HCT116 (cell line): ENCODE data around the gene FHIT. TPM values are rescaled to one million over a fixed set of nuclear protein-coding genes. Genes with fewer than 3 reads are reported as not detected.

Experiments
- ATAC-seq: fragments of 200-7000 bp; cut with Tn5 transposase; 2 replicates; pipeline ENCODE4 v1.9.1; 2020; ENCODE audit warnings: mild to moderate bottlenecking, moderate library complexity
- BruUV-seq: library from RNA; stranded (reverse); fragments of 400-500 nt; replicated peaks from 2 replicates; lab custom pipeline; 2021; lab: Mats Ljungman, UMichigan
- CTCF ChIA-PET: fragments of 300-600 bp; sonication (Branson Sonifier 250); formaldehyde crosslinking; loops from one replicate; lab custom pipeline; 2021; ENCODE audit warnings: antibody characterized with exemption; lab: Charles Lee
- POLR2A ChIA-PET: fragments of 300-600, 350-600 bp; sonication (Branson Sonifier 250); formaldehyde crosslinking; loops from one replicate; lab custom pipeline; 2021; ENCODE audit warnings: antibody characterized with exemption; lab: Charles Lee
- RAD21 ChIA-PET, 2 experiments: fragments of 300-600 bp; sonication (Branson Sonifier 250); formaldehyde crosslinking; loops; one replicate each; lab custom pipeline; 2023; ENCODE audit warnings: low total read pairs in 2 of 2; ENCODE audit not compliant: uncharacterized antibody in 2 of 2, unreplicated experiment in 2 of 2, low non-redundant PET in 1 of 2; lab: Charles Lee
- DNase-seq: peaks from one replicate; pipeline ENCODE4 v3.0.0-alpha.2; 2010; ENCODE audit warnings: low read depth, low spot score
- H2AFZ ChIP-seq: fragments of 200-600 bp; shearing (Covaris generic), sonication (generic); 2 replicates; pipeline ENCODE4 v1.6.1; 2017; ENCODE audit warnings: low read depth, mixed run types, mixed read lengths, antibody characterized with exemption, low read length; ENCODE audit not compliant: poor library complexity, severe bottlenecking
- H3K27ac ChIP-seq: 2 replicates; pipeline ENCODE4 v1.5.1; 2012; ENCODE audit warnings: low read depth, low read length
- H3K27me3 ChIP-seq: fragments of 200-600 bp; sonication (generic); 2 replicates; pipeline ENCODE4 v1.6.1; 2016; ENCODE audit warnings: mixed run types, low read length, mixed read lengths; ENCODE audit not compliant: insufficient read depth
- H3K36me3 ChIP-seq, 2 experiments: fragments of 200-500 bp in 1 of 2; fragments of 200-600 bp in 1 of 2; sonication (Bioruptor generic) in 1 of 2; sonication (generic) in 1 of 2; 2 replicates each; pipeline versions ENCODE4 v1.5.1 to v1.6.1; 2014 to 2016; ENCODE audit warnings: low read length in 2 of 2, inconsistent platforms in 1 of 2, mixed read lengths in 1 of 2, mixed run types in 1 of 2; ENCODE audit not compliant: insufficient read depth in 2 of 2, control insufficient read depth in 1 of 2
- H3K4me1 ChIP-seq, 2 experiments: fragments of 200-600 bp in 1 of 2; sonication (generic) in 1 of 2; 2 replicates each; pipeline versions ENCODE4 v1.5.1 to v1.6.1; 2012 to 2017; ENCODE audit warnings: low read length in 2 of 2, inconsistent platforms in 1 of 2, mild to moderate bottlenecking in 1 of 2, mixed read lengths in 1 of 2, mixed run types in 1 of 2, moderate library complexity in 1 of 2; ENCODE audit not compliant: insufficient read depth in 2 of 2, control insufficient read depth in 1 of 2
- H3K4me2 ChIP-seq: fragments of 200-600 bp; sonication (generic); 2 replicates; pipeline ENCODE4 v1.6.1; 2017; ENCODE audit warnings: mixed run types, low read length, mixed read lengths
- H3K4me3 ChIP-seq, 2 experiments: fragments of 200-600 bp in 1 of 2; sonication (generic) in 1 of 2; replicated peaks in 1 of 2; 2 replicates each; pipeline ENCODE4 v1.5.1; 2011 to 2016; ENCODE audit warnings: low read length in 2 of 2, control low read depth in 1 of 2, low read depth in 1 of 2, mild to moderate bottlenecking in 1 of 2, mixed read lengths in 1 of 2, mixed run types in 1 of 2
- H3K79me2 ChIP-seq: fragments of 200-600 bp; sonication (generic); 2 replicates; pipeline ENCODE4 v1.6.1; 2017; ENCODE audit warnings: mild to moderate bottlenecking, mixed run types, low read length, moderate library complexity, mixed read lengths; ENCODE audit not compliant: insufficient read depth
- H3K9ac ChIP-seq: fragments of 200-600 bp; sonication (generic); 2 replicates; pipeline ENCODE4 v1.6.1; 2016; ENCODE audit warnings: low read length, mixed read lengths
- H3K9me2 ChIP-seq: fragments of 200-600 bp; sonication (generic), shearing (Covaris generic); 2 replicates; pipeline ENCODE4 v1.6.1; 2017; ENCODE audit warnings: mixed run types, mild to moderate bottlenecking, moderate library complexity; ENCODE audit not compliant: insufficient read depth
- H3K9me3 ChIP-seq, 2 experiments: fragments of 200-500 bp in 1 of 2; fragments of 200-600 bp in 1 of 2; sonication (Bioruptor generic) in 1 of 2; sonication (generic) in 1 of 2; 2 replicates each; pipeline ENCODE4 v1.6.1; 2014 to 2017; ENCODE audit warnings: low read length in 2 of 2, mixed read lengths in 2 of 2, inconsistent platforms in 1 of 2, low read depth in 1 of 2, mild to moderate bottlenecking in 1 of 2, mixed run types in 1 of 2, moderate library complexity in 1 of 2; ENCODE audit not compliant: control insufficient read depth in 1 of 2, insufficient read depth in 1 of 2
- H4K20me1 ChIP-seq: fragments of 200-600 bp; sonication (generic), shearing (Covaris generic); 2 replicates; pipeline ENCODE4 v1.6.1; 2017; ENCODE audit warnings: mixed run types, mild to moderate bottlenecking, moderate library complexity; ENCODE audit not compliant: insufficient read depth
- EZH2phosphoT487 ChIP-seq: fragments of 200-600 bp; IDR thresholded peaks from 2 replicates; pipeline ENCODE4 v1.6.1; 2018; ENCODE audit warnings: antibody characterized with exemption, borderline replicate concordance
- SIN3A ChIP-seq: IDR thresholded peaks from 2 replicates; pipeline ENCODE4 v1.6.1; 2012; ENCODE audit warnings: low read depth
- SRF ChIP-seq: IDR thresholded peaks from 2 replicates; pipeline ENCODE4 v1.6.1; 2012; ENCODE audit warnings: low read depth
- TCF7L2 ChIP-seq: IDR thresholded peaks from 2 replicates; pipeline ENCODE4 v1.7.0; 2011; ENCODE audit warnings: borderline replicate concordance, inconsistent platforms; ENCODE audit not compliant: insufficient read depth, insufficient read length; ENCODE audit errors: extremely low read depth
- intact Hi-C: fragments of 100-400 bp; cut with micrococcal nuclease; formaldehyde crosslinking; loops from 2 replicates; pipeline ENCODE4 v1.10.0; 2022
- total RNA-seq: library from RNA; stranded (reverse); gene quantifications from one replicate; pipeline ENCODE4 v1.2.1, GENCODE V29; 2021; ENCODE audit not compliant: unreplicated experiment
- TF ChIP-seq, protein P1 (sequence below), 3 experiments: fragments of 200-600 bp in 1 of 3; sonication (generic) in 1 of 3; IDR thresholded peaks in 2 of 3; conservative IDR thresholded peaks in 1 of 3; 2 replicates each; pipeline ENCODE4 v1.5.1; 2012 to 2017; ENCODE audit warnings: low read depth in 2 of 3, low read length in 2 of 3, antibody characterized with exemption in 1 of 3, borderline replicate concordance in 1 of 3, control low read depth in 1 of 3, mild to moderate bottlenecking in 1 of 3, mixed read lengths in 1 of 3, mixed run types in 1 of 3, moderate library complexity in 1 of 3; ENCODE audit not compliant: insufficient read depth in 1 of 3
- TF ChIP-seq, protein P2 (sequence below): IDR thresholded peaks from 2 replicates; pipeline ENCODE4 v1.6.1; 2012; ENCODE audit warnings: low read depth

The FHIT gene
- total RNA-seq, 1 experiment from 2014 or later: 20.1 TPM

DNA sequence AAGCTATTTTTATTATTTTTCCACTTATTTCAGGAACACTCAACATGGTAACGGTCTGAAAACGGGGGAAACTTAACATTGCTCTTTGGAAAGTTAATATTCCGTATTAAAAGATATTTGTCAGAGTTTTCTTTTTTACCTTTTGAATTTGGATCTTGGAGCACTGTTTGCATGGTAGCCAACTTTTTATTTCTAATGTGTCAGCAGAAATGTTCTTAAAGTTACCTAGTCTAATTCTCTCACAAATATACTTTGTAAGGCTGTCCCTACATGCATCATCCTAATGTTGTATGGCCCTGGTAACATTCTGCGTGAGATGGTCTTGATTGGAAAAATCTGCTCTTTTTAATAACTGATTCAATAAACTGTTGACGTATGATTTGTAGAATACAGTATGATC, 719.5 kb downstream of the FHIT start:
- Histone ChIP-seq H3K27me3 (no peaks in the 10 kb centered on the region), H2AFZ (no peak overlapping the region), H3K4me2 (no peak overlapping the region), H3K9ac (no peak overlapping the region), H3K9me2 (no peaks in the 10 kb centered on the region), H3K9me3 (no peaks in the 10 kb centered on the region), H3K4me3 (no peak overlapping the region), H3K27ac (no peak overlapping the region), H4K20me1 (no peaks in the 10 kb centered on the region), H3K36me3 (no peaks in the 10 kb centered on the region), H3K79me2 (no peaks in the 10 kb centered on the region), H3K4me1 (no peaks in the 10 kb centered on the region)
- DNase-seq (no peak), ATAC-seq (no peak)
- ChIA-PET POLR2A (no interaction called here), CTCF (no interaction called here), RAD21 (no interaction called here)
- no peak for TF ChIP-seq SRF
- TF ChIP-seq TCF7L2: no peak
- TF ChIP-seq, protein P1, sequence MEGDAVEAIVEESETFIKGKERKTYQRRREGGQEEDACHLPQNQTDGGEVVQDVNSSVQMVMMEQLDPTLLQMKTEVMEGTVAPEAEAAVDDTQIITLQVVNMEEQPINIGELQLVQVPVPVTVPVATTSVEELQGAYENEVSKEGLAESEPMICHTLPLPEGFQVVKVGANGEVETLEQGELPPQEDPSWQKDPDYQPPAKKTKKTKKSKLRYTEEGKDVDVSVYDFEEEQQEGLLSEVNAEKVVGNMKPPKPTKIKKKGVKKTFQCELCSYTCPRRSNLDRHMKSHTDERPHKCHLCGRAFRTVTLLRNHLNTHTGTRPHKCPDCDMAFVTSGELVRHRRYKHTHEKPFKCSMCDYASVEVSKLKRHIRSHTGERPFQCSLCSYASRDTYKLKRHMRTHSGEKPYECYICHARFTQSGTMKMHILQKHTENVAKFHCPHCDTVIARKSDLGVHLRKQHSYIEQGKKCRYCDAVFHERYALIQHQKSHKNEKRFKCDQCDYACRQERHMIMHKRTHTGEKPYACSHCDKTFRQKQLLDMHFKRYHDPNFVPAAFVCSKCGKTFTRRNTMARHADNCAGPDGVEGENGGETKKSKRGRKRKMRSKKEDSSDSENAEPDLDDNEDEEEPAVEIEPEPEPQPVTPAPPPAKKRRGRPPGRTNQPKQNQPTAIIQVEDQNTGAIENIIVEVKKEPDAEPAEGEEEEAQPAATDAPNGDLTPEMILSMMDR (IDR thresholded peaks at IDR 0.05 in 2 of 3, conservative IDR thresholded peaks at IDR 0.05 in 1 of 3; ENCODE audit: borderline replicate concordance in 1 of 3, insufficient read depth in 1 of 3, low read depth in 2 of 3, low read length in 2 of 3): no peak
- TF ChIP-seq SIN3A: no peak
- intact Hi-C loops: no loop called here
- no TSS peak for BruUV-seq

- no peaks in the 10 kb centered on the region for H3K9me2 ChIP-seq
- H3K4me2 ChIP-seq: no peak overlapping the region
- no peaks in the 10 kb centered on the region for H3K27me3 ChIP-seq
- BruUV-seq: no TSS peak
- H2AFZ ChIP-seq: no peak overlapping the region
- no peak for TF ChIP-seq EZH2phosphoT487
- TF ChIP-seq, protein P2, sequence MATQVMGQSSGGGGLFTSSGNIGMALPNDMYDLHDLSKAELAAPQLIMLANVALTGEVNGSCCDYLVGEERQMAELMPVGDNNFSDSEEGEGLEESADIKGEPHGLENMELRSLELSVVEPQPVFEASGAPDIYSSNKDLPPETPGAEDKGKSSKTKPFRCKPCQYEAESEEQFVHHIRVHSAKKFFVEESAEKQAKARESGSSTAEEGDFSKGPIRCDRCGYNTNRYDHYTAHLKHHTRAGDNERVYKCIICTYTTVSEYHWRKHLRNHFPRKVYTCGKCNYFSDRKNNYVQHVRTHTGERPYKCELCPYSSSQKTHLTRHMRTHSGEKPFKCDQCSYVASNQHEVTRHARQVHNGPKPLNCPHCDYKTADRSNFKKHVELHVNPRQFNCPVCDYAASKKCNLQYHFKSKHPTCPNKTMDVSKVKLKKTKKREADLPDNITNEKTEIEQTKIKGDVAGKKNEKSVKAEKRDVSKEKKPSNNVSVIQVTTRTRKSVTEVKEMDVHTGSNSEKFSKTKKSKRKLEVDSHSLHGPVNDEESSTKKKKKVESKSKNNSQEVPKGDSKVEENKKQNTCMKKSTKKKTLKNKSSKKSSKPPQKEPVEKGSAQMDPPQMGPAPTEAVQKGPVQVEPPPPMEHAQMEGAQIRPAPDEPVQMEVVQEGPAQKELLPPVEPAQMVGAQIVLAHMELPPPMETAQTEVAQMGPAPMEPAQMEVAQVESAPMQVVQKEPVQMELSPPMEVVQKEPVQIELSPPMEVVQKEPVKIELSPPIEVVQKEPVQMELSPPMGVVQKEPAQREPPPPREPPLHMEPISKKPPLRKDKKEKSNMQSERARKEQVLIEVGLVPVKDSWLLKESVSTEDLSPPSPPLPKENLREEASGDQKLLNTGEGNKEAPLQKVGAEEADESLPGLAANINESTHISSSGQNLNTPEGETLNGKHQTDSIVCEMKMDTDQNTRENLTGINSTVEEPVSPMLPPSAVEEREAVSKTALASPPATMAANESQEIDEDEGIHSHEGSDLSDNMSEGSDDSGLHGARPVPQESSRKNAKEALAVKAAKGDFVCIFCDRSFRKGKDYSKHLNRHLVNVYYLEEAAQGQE: no peak
- DNase-seq (no peak), ATAC-seq (no peak)
- no peak overlapping the region for H3K27ac ChIP-seq
- ChIA-PET RAD21 (no interaction called here), CTCF (no interaction called here), POLR2A (no interaction called here)
- intact Hi-C loops: no loop called here
- H3K79me2 ChIP-seq: no peaks in the 10 kb centered on the region
- no peaks in the 10 kb centered on the region for H3K9me3 ChIP-seq
- no peak overlapping the region for H3K9ac ChIP-seq
- no peaks in the 10 kb centered on the region for H3K4me1 ChIP-seq
- no peaks in the 10 kb centered on the region for H4K20me1 ChIP-seq
- no peak overlapping the region for H3K4me3 ChIP-seq
- no peaks in the 10 kb centered on the region for H3K36me3 ChIP-seq
Observed at GRCh38 chr3:60528651-60529050, 722.6 kb downstream of the FHIT start.
